ENCODE results near the gene TOMM7. TPM values are rescaled to one million over a fixed set of nuclear protein-coding genes. Genes with fewer than 3 reads are reported as not detected.

Gene TOMM7
- total RNA-seq, 2 donors from 2014 or later: 335 to 356 TPM

GRCh38 chr7:22860337-22860736 is 37.7 kb upstream of the TOMM7 start:
- no peaks in the 10 kb centered on the region for H3K27me3 ChIP-seq (ENCODE audit: control insufficient read depth, insufficient read depth, low read length, poor library complexity, severe bottlenecking)
- H3K4me1 ChIP-seq (ENCODE audit: control insufficient read depth, insufficient read depth, low read length): peaks cover 15% of the 10 kb centered on the region
- peaks cover 39% of the 10 kb centered on the region for H3K4me1 Mint-ChIP-seq
- no peak for TF ChIP-seq CTCF (conservative IDR thresholded peaks at IDR 0.05)
- peak; percentile 56 for DNase-seq
- no peaks in the 10 kb centered on the region for H3K9me3 Mint-ChIP-seq
- no peak overlapping the region for H3K9ac ChIP-seq (ENCODE audit: extremely low read depth, low read length, poor library complexity, severe bottlenecking)
- H3K27ac Mint-ChIP-seq: peak overlapping the region; percentile 67
- peaks cover 66% of the 10 kb centered on the region for H3K36me3 Mint-ChIP-seq (ENCODE audit: low read depth)
- no peaks in the 10 kb centered on the region for H3K9me3 ChIP-seq (ENCODE audit: control insufficient read depth, low read length)
- no peak overlapping the region for H3K4me3 Mint-ChIP-seq
- no peaks in the 10 kb centered on the region for H3K27me3 Mint-ChIP-seq (ENCODE audit: insufficient read depth)
- no peak overlapping the region for H3K4me3 ChIP-seq (ENCODE audit: low read length)
- H3K36me3 ChIP-seq (ENCODE audit: control insufficient read depth, insufficient read depth, low read length): peaks cover 56% of the 10 kb centered on the region
- 85 to 98% methylated on average over 2 of the region's 2 CpGs for WGBS, 2 experiments (ENCODE audit: insufficient coverage in 1 of 2, insufficient read length in 1 of 2)
- no peak overlapping the region for H3K27ac ChIP-seq (ENCODE audit: low read depth, low read length)

- DNase-seq: peak; percentile 12
- H3K27ac ChIP-seq (ENCODE audit: low read depth, low read length): no peak overlapping the region
- peaks cover 34% of the 10 kb centered on the region for H3K4me1 Mint-ChIP-seq
- H3K9me3 Mint-ChIP-seq: no peaks in the 10 kb centered on the region
- WGBS, 2 experiments (ENCODE audit: insufficient coverage in 1 of 2, insufficient read length in 1 of 2): 97 to 100% methylated on average over 2 to 4 of the region's 4 CpGs
- no peak overlapping the region for H3K4me3 ChIP-seq (ENCODE audit: low read length)
- TF ChIP-seq CTCF (conservative IDR thresholded peaks at IDR 0.05): no peak
- no peak overlapping the region for H3K9ac ChIP-seq (ENCODE audit: extremely low read depth, low read length, poor library complexity, severe bottlenecking)
- H3K36me3 Mint-ChIP-seq (ENCODE audit: low read depth): peaks cover 64% of the 10 kb centered on the region
- no peak overlapping the region for H3K4me3 Mint-ChIP-seq
- peaks cover 59% of the 10 kb centered on the region for H3K36me3 ChIP-seq (ENCODE audit: control insufficient read depth, insufficient read depth, low read length)
- no peaks in the 10 kb centered on the region for H3K27me3 Mint-ChIP-seq (ENCODE audit: insufficient read depth)
- no peaks in the 10 kb centered on the region for H3K27me3 ChIP-seq (ENCODE audit: control insufficient read depth, insufficient read depth, low read length, poor library complexity, severe bottlenecking)
- no peaks in the 10 kb centered on the region for H3K9me3 ChIP-seq (ENCODE audit: control insufficient read depth, low read length)
- H3K27ac Mint-ChIP-seq: peak overlapping the region; percentile 67
- H3K4me1 ChIP-seq (ENCODE audit: control insufficient read depth, insufficient read depth, low read length): peaks cover 10% of the 10 kb centered on the region
Observed at GRCh38 chr7:22859641-22860290, 37.1 kb upstream of the TOMM7 start.

- DNase-seq: no peak
- H3K27me3 Mint-ChIP-seq (ENCODE audit: insufficient read depth): no peaks in the 10 kb centered on the region
- Histone ChIP-seq H3K4me1 (ENCODE audit: control insufficient read depth, insufficient read depth, low read length) (peaks cover 10% of the 10 kb centered on the region), H3K36me3 (ENCODE audit: control insufficient read depth, insufficient read depth, low read length) (peaks cover 59% of the 10 kb centered on the region), H3K27me3 (ENCODE audit: control insufficient read depth, insufficient read depth, low read length, poor library complexity, severe bottlenecking) (no peaks in the 10 kb centered on the region), H3K9me3 (ENCODE audit: control insufficient read depth, low read length) (no peaks in the 10 kb centered on the region), H3K9ac (ENCODE audit: extremely low read depth, low read length, poor library complexity, severe bottlenecking) (no peak overlapping the region), H3K27ac (ENCODE audit: low read depth, low read length) (peak overlapping the region; percentile 19), H3K4me3 (ENCODE audit: low read length) (no peak overlapping the region)
- peaks cover 60% of the 10 kb centered on the region for H3K36me3 Mint-ChIP-seq (ENCODE audit: low read depth)
- H3K4me1 Mint-ChIP-seq: peaks cover 31% of the 10 kb centered on the region
- TF ChIP-seq CTCF (conservative IDR thresholded peaks at IDR 0.05): no peak
- H3K4me3 Mint-ChIP-seq: no peak overlapping the region
- peak overlapping the region; percentile 88 for H3K27ac Mint-ChIP-seq
- H3K9me3 Mint-ChIP-seq: no peaks in the 10 kb centered on the region
- 93 to 97% methylated on average over 3 to 10 of the region's 10 CpGs for WGBS, 2 experiments (ENCODE audit: insufficient coverage in 1 of 2, insufficient read length in 1 of 2)
Observed at GRCh38 chr7:22858640-22859561, 36.3 kb upstream of the TOMM7 start.
